Neural progenitor cell (in vitro differentiated cells): ENCODE measurements around the gene FBXO44.

Experiments
- CTCF ChIP-seq: fragments of 200-600 bp; sonication (generic); IDR thresholded peaks from 2 replicates; pipeline ENCODE4 v1.5.1; 2017; ENCODE audit warnings: antibody characterized with exemption, mild to moderate bottlenecking
- EZH2 ChIP-seq: fragments of 200-600 bp; sonication (generic); IDR thresholded peaks from 2 replicates; pipeline ENCODE4 v1.6.1; 2017; ENCODE audit warnings: antibody characterized with exemption, mild to moderate bottlenecking, moderate library complexity
- EZH2phosphoT487 ChIP-seq: fragments of 200-600 bp; sonication (generic); IDR thresholded peaks from 2 replicates; pipeline ENCODE4 v1.6.1; 2017; ENCODE audit warnings: antibody characterized with exemption

- no peak for TF ChIP-seq CTCF
- no peak for TF ChIP-seq EZH2phosphoT487
- TF ChIP-seq EZH2, result no peak
These were observed 39.6 kb upstream of the FBXO44 start for GRCh38 chr1:11615090-11615489.
